HG02973 (cell line): Measurements from ENCODE around the gene PNLIPRP1.
A peak's percentile ranks its signal among the peaks of the same experiment; 100 is the strongest.

Source experiments
- ATAC-seq: cut with Tn5 transposase; IDR thresholded peaks from one replicate; pipeline ENCODE4 v1.9.1; 2021; ENCODE audit warnings: moderate library complexity; ENCODE audit not compliant: unreplicated experiment

Gene PNLIPRP1

DNA sequence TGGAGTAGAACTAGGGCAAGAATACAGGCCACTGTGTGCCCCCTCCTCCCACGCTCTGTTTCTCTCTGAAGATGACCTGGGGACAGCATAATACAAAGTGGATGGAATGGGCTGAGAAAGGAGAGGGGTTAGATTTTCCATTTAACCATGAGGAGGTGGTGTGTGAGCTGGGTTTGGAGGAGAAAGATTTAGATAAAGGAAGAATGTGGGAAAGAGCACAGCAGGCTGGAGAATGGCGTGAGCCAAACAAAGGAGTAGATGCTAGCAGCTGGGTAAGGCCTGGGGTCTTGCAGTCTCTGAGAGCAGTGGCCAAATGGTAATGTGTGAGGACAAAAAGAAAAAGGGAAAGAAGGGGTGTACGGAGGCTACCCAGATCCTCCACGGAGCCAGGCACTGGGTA lies 38.6 kb downstream of the PNLIPRP1 start:
- ATAC-seq, result no peak

DNA sequence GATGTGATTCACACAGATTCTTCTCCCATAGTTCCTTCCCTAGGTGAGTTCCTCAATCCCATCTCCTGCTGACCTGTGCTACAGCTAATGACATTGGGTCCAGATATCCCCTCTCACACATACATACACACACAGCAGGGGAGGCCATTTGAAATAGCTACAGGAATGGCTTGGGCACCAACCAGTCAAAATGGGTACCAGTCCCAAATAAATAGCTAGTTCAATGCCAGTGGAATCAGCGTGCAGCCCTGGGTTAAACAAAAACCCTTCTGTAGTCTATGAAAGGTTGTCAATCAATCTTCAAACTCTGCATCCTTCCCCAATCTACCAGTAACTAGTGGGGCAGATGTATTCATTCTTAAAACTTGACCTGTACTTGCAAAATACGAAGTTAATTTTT lies 39.3 kb downstream of the PNLIPRP1 start:
- ATAC-seq, result no peak

DNA sequence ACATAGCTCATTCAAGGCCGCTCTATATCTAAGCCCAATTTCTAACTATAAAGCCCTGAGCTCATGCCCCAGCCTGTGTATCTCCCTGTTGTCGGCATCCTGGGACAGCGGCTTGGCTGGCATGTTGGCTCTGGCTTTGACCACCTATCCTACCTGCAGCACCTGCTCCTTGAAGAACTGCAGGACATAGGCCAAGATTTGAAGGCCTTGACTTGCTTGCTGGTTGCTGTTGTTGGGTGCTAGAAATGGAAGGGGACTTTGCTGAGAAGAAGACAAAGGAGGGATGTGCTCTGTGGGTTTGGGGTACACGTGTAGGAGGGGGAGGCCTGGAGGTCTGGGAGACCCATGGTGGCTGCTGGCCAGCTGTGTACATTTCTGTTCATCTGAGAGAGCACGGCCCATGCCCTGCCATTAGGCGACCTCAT lies 41.1 kb downstream of the PNLIPRP1 start:
- ATAC-seq, result no peak

DNA sequence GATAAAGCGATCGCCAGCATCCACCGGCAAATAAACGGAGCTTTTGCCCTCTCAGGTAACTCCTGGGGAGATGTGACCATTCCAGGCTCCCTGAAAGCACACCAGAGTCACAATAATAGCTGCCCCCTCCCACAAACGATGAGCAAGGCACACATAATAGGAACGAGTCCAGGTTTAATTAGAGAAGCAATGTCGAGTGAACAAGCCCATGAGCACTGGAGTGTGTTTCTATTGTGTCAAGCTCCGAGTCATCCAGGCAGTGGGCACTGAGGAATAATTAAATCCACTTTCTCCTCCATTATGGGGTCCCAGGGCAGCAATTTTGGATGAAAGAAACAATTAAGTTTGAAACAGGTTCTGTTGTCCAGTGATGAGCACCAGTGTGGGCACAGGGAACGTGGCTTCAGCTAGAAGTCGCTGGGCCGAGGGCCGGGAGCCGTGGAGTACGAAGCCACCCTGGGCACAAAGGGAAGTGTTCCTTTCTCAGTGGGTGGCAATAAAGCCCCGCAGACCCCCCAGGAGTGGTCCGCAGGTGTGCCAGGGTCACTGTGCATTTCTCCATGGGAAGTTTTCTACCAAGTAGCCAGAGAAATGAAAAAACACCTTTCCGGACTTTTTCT lies 41.9 kb downstream of the PNLIPRP1 start:
- ATAC-seq, result no peak

DNA sequence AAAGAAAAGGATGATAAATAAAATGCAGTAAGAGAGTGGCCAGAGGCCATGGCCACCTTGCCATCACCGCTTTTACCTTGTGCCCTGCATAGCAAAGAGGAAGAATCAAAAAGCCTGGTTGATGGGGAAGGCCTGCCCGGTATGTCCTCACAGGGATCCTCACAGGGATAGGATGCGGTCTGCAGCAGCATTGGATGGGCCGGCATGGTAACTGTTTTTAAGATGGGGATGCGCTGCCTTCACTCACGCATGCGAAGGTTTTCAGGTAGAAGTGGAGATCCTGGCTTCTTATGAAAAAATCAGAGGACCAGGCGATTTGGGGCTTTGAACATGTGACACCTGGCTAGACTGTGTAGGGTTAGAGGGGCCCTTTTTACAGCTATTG lies 42.4 kb downstream of the PNLIPRP1 start:
- ATAC-seq, result no peak

DNA sequence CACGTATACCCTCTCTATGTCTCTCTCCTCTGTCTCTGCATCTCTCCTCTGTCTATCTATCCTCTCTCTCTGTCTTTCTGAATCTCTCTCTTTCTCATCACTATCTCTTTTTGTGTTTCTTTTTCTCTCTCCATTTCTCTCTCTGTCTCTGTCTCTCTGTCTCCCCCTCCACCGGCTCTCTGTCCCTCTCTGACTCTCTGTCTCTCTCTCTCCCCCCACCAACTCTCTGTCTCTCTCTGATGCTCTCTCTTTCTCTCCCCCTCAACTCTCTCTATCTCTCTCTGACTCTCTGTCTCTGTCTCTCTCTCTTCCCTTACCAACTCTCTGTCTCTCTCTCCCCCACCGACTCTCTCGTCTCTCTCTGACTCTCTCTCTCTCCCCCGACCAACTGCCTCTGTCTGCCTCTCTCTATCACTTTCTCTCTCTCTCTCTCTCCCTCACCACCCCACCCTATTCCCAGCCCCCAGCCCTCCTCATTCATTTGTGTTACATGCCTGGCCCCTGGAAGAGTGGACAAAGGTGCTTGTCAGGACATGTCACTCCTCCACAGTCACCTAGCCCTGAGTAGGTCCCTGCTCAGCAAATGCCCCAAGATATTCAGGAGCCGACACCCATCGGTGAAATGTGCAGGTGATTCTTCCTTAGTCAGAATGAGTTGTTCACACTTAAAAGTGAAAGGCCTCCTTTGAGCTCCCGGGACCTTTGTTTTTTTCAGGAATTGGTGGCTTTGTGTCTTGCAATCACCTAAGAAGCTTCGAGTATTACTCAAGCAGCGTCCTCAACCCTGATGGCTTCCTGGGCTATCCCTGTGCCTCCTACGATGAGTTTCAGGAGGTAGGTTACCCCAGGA lies 43.6 kb downstream of the PNLIPRP1 start:
- no peak for ATAC-seq

DNA sequence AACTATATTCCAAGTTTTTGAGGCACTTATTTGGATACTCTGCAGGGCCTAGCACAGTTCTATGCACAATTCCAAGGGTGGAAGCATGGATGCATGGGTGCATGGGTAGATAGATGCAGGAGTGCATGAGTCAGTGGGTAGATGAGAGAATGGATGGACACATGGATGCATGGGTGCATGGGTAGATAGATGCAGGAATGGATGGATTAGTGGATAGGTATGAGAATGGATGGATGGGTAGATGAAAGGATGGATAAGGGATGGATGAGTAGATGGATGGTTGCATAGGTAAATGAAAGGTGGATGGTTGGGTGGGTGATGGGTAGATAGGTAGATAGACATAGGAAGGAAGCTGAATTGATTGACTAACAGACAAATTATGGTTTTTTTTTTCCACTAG lies 45.6 kb downstream of the PNLIPRP1 start:
- ATAC-seq, result no peak

DNA sequence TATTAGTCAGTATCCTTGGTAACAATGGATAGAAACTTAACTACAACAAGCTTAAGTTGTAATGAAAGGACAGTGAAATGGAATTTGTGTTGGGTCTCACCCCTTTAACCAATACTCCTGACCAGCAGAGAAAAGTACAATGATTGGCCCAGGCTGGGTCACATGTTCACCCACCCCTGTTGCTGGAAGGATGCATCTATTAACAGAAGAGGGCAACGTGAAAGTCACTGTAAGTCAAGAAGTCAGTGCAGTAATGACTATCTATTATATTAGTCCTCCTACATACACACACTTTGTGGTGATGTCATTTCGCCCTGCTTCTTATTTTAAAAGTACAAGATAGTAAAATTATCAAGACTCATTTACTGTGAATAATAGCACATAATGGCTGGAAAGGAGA lies 46.2 kb downstream of the PNLIPRP1 start:
- ATAC-seq, result peak; percentile 83

DNA sequence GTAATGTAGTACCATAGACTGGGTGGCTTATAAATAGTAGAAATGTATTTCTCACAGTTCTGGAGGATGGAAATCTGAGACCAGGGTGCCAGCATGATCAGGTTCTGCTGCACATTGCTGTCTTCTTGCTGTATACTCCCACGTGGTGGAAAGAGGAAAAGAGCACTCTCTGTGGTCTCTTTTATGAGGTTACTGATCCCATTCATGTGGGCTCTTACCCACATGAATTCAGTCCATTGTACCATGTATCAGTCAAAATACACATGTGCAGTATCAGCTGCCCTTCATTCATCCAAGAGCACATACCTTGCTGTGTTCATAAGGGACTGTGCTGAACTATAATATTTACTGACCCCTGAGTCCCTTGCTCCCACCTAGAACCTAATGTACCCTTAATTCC lies 47.1 kb downstream of the PNLIPRP1 start:
- no peak for ATAC-seq

DNA sequence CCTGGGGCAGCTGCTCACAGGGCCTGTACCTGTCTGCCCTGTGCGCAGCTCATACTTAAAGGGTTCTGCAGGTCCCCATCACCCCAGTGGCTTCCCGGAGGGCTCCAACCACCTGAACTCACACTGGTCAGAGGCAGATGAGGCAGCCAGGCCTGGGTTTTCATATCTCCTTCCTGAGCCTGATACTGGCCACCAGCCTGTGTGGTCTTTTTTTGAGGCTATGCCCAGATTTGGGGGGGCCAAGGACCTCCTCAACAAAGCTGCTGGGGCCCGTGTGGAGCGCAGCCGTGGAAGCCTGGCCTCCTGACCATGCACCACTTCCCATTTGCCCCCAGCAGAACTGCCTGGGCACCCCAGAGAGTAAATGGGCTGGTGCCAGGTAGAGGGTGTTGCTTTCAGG lies 55.7 kb downstream of the PNLIPRP1 start:
- no peak for ATAC-seq

DNA sequence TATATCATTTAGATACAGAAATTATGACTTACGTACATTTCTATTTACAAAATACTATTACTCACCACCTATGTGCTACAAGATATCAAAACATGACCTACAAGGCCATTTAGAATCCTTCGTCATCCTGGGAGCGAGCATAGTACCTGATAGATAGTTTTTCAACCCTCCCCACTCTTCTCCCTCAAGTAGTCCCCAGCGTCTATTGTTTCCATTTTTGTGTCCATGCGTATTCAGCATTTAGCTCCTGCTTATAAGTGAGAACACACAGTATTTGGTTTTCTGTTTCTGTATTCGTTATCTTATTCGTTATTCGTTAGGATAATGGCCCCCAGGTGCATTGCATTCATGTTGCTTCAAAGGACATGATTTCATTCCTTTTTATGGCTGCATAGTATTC lies 58.1 kb downstream of the PNLIPRP1 start:
- no peak for ATAC-seq

DNA sequence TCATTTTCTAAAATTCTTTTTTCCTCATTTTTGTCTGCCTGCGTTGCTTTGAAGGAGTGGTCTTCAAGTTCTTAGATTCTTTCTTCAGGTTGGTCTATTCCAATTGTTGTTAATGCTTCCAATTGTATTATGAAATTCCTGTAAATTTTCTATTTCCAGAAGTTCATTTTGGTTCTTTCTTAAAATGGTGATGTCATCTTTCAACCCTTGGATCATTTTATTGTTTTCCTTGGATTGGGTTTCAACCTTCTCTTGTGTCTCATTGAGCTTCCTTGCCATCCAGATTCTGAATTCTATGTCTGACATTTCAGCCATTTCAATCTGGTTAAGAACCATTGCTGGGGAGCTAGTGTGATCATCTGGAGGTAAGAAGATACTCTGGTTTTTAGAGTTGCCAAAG lies 63.1 kb downstream of the PNLIPRP1 start:
- no peak for ATAC-seq

DNA sequence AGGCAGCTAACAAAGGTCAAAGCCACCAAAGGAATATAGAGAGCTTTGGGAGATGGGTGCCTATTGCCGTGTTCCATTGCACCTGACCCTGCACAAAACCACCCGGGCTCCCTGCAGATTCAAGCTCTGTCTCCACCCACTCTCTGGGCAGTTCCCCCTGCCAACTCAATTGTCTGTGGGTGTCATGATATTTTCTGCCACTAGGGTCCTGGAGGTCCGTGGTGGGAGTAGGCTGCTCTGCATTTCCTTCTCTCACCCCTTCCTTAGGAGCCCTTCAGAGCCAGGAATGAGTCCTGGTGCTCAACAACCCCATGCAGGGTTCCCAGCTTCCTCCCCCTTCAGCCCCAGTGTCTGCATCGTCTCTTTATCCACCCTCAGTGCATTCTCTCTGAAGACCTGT lies 64.1 kb downstream of the PNLIPRP1 start:
- ATAC-seq, result peak; percentile 58

DNA sequence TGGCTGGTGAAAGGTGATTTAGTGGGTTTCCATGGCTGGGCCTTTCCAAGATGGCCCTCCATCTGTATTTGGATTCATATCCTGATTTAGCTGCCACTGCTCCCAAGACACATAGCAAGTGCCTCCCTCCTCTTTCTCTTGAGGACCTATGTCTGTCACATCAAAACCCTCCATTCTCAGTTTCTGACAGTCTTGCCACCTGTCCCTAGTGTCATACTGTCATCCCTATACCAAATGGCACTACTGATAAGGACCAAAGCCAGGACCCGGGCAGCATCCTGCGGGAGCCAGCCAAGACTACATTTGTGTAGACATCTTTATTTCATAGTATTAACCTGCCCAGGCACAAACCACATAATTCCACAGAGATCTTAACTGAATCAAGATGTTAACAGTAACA lies 64.8 kb downstream of the PNLIPRP1 start:
- ATAC-seq, result no peak

DNA sequence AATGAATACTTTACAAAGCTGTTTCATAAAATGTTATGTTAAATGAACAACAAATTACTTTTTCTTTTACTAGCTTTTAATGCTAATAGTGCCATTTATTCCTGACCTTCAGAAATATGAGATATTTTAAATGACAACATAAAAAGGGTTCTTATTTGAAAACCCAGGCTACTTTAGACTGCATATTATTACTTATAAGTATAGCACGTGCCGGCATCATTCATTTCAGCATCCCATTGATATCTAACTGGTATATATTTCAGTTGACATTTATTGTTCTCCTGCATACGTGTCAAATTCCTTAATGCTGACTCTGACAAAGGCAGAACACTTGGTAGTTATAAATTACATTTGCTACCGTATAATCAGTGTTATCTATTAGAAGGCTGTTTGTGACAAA lies 65.3 kb downstream of the PNLIPRP1 start:
- no peak for ATAC-seq

DNA sequence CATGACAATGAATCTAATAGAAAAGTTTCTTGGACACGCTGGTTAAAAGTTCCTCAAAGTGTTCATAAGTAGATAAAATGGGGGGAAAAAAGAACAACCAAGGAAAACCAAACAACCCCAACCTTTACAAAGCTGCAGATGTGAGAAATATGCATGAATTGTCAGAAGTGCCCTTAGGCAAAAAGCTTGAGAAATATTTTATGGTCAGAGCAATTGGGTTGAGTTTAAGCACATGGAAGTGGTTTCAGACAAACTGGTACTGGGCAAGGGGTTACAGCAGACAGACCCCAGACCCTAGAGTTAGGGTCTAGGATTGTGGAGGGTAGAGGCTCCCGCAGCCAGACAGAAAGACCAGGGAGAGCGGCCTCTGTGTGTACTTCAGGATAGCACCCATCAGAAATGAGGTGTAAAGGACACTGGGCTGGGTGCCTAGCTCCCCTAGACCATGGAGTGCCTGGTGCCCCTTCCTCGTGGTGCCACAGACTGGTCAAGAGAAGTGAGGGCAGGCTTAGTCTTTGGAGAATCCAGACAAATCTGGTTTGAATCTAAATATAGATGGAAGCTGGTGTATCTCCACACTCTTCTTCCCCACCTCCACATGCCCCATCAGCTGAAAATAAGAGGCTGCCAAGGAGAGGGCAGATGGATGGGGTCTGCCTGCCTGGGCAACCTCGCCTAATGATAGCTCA lies 67.2 kb downstream of the PNLIPRP1 start:
- ATAC-seq, result no peak
